GM19468 (cell line): ENCODE data around the gene UCN3.

Source experiments
- ATAC-seq: cut with Tn5 transposase; IDR thresholded peaks from one replicate; pipeline ENCODE4 v1.9.1; 2021; ENCODE audit warnings: mild to moderate bottlenecking, moderate library complexity, moderate number of reproducible peaks; ENCODE audit not compliant: unreplicated experiment; ENCODE audit errors: extremely low read depth

Gene UCN3, protein sequence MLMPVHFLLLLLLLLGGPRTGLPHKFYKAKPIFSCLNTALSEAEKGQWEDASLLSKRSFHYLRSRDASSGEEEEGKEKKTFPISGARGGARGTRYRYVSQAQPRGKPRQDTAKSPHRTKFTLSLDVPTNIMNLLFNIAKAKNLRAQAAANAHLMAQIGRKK

DNA sequence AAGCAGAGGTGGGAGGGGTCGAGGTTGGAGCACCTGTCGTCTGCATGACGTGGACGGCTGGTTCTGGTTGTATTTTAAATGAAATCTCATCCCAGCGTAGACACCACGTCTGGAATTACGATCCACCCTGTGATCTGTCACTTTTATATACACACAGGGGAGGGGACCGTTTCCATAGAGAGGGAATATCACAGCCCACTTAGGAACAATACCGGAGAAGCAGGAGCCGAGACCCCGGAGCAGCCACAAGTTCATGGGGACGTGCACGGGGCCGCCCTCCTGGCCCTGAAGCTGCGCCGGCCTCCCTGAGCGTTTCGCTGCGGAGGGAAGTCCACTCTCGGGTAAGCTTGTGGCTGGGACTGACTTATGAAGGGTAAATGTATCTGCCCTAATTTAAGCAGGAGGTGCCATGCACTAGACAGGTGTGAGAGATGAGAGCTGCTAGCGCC, at the start of gene UCN3:
UCN3 (plus strand) TSS at position 77 of the 449 bp plus-strand sequence. CDS start 8,755 bp downstream, outside the sequence.
- ATAC-seq, result no peak

- ATAC-seq, result no peak
Measured at GRCh38 chr10:5317547-5318107, 47.1 kb upstream of the UCN3 start.

GRCh38 chr10:5318148-5318547, 46.6 kb upstream of the UCN3 start:
- no peak for ATAC-seq

DNA sequence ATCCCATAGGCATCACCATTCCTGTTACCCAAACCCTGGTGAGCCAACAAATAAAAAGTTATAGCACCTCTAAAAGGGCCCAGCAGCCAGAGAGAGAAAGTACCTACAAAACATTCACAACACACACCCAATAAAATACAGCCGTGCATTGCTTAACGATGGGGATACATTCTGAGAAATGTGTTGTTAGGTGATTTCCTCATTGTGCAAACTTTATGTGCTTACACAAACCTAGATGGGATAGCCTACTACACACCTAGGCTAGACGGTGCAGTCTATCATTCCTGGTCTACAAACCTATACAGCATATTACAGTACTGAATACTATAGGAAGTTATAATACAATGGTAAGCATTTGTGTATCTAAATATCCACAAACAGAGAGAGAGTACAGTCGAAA, 44.9 kb upstream of the UCN3 start:
- ATAC-seq, result no peak

- ATAC-seq, result no peak
Measured at GRCh38 chr10:5321273-5321672, 43.5 kb upstream of the UCN3 start.

DNA sequence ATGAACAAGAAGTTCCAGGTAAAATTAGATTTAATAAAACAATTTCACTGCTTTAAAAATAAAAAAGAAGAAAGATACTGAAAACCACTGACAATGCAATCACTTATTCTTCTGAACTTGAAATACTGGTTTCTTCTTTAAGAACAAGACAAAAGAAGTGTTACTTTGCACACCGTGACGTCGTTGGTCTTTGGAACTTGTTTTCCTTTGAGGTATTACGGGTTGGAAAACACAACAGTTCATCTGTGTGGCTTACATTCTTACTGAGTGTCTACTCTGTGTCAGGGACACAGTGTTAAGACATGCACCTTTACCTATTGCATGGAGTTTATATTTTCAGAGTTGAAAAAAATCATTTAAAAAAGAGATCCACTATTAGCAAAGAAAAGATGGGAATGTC, 41.3 kb upstream of the UCN3 start:
- ATAC-seq, result no peak

DNA sequence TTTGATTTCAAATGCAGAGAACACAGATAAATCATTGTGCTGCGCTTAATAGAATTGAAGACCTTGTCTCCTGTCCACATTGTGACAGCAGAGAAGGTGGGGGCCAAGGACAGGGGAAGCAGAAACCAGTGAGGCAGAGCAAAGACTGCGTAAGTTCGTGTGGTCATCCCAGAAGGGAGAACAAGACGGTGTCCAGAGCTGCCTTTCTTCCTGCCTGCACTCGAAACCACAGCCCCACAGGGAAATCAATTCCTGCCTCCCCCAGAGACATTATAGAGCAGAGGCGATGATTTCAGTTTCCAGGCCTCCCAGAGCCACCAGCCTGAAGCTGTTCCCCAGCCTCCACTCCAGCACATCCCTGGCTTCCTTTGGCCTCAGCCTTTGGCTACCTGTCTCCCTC, 39.7 kb upstream of the UCN3 start:
- ATAC-seq, result no peak

GRCh38 chr10:5334196-5334880, 30.4 kb upstream of the UCN3 start:
- ATAC-seq, result no peak

DNA sequence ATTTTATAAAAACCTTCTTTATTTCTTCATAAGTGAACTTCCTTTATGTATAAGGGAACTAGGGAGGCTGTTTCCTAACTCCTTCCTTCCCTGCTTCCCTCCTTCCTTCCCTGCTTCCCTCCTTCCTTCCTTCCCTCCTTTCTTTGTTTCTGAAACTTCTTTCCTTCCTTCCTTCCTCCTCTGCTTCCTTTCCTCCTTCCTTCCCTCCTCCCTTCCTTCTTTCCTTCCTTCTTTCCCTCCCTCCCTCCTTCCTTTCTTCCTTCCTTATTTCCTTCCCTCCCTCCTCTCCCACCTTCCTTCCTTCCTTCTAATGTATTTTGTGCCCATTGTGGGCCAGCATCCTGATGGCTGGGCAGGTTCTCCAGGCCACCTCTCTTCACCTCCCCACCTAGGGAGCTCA, 26.8 kb upstream of the UCN3 start:
- no peak for ATAC-seq

GRCh38 chr10:5343092-5343491, 21.7 kb upstream of the UCN3 start:
- no peak for ATAC-seq

- ATAC-seq, result no peak
Measured at GRCh38 chr10:5343561-5343960, 21.2 kb upstream of the UCN3 start.

DNA sequence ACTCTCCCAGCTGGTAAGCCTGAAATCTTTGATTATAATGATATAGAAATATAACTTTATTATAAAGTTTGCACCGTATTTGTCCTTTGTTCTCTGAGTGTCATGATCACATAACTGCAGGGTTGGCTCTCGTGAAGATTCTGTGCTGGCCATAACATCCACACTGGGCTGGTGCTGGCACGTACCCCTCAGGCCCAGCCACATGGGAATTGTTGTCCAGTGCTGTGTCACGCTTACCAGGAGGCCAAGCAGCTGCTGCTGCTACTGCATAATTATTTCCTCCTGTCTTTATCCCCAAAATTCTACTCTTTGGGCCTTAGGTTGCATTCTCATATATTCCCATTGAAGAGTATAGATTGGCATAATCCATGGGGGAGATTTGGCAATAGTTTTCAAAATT, 20.8 kb upstream of the UCN3 start:
- no peak for ATAC-seq

GRCh38 chr10:5344746-5345145, 20.0 kb upstream of the UCN3 start:
- no peak for ATAC-seq

DNA sequence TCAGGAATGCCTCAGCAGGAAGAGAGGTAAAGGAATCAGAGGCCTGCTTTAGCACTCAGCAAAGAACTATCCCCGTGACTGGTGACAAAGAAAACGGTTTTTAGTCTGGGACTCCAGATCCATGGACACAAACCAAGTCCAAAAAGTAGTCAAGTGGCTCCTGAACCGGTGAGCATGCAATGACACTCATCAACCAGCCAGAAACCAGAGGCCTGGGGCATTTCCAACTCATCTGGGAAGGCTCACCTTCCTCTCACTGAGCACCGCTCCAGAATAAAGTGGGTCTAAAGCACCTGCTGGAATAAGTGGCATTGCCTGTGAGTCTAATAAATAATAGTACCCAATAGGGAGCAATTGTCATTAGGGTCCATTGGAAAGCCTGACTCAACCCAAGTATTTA, 17.9 kb upstream of the UCN3 start:
- no peak for ATAC-seq

GRCh38 chr10:5349362-5349761, 15.4 kb upstream of the UCN3 start:
- ATAC-seq, result no peak

DNA sequence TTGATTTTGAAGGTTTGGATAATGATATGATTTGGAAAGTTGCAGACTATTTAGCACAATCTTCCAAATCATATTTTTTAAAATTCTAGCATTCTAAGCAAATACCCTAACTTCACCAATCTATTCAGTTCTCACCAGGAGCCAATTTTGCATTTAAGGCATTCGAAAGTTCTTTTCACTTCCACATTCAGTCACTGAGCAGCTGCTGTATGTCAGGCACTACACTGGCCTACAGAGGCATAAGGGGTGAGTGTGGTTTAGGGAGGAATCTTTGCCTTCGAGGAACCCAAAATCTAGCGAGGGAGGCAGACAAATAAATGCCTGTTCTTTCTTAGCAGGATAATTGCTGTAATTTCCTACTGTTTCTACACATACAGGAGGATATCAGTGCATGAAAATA, 10.7 kb upstream of the UCN3 start:
- peak; percentile 86 for ATAC-seq

DNA sequence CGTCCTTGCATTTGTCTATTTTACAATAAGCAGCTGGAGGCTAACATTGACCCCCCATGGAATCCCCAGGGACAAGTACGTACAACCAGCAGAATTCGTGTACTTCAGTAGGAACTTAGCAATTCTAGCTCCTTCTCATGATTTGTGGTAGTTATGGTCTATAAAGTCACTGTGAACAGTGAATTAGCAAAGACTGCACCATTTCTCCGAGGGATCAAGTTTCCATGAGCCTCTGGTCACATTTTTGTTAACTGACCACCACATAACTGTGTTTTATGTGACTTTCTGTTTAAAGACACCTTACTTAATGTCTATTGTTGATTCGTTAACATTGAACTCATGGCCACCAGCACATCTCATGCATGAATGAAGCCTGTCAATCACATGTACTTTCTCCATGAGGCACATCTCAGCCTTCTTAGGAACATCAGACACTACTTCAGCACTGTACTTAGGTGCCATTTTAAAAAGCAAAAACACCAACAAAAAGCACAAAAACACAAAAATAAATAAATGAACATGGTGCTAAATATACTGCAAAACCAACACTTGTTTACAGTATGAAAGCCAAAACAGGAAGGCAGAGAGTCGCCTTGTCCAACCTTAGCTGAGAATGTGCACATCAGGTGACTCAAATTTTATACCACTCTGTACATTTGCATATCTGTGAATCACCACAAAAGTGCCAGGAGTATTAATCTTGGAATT, 9.0 kb upstream of the UCN3 start:
- no peak for ATAC-seq

DNA sequence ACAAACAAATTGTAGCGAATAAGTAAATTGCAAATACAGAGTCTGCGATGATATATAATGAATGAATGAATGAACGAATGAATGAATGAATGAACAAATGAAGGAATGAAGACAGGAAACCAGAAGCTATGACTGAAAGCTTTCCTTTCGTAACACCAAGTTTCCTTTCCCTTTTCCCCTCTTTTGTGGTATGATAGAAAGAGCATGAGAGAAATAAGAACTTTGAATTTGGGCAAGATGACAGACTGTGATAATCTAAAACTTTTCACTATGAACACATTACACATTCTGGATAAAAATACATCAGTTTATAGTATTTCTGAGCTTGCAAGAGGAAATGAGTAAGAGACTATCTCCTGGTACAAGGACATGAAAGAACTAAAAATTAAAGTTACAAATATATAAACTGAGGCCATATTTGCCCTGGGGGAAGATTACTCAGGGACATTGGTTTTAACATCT, 8.4 kb upstream of the UCN3 start:
- no peak for ATAC-seq

DNA sequence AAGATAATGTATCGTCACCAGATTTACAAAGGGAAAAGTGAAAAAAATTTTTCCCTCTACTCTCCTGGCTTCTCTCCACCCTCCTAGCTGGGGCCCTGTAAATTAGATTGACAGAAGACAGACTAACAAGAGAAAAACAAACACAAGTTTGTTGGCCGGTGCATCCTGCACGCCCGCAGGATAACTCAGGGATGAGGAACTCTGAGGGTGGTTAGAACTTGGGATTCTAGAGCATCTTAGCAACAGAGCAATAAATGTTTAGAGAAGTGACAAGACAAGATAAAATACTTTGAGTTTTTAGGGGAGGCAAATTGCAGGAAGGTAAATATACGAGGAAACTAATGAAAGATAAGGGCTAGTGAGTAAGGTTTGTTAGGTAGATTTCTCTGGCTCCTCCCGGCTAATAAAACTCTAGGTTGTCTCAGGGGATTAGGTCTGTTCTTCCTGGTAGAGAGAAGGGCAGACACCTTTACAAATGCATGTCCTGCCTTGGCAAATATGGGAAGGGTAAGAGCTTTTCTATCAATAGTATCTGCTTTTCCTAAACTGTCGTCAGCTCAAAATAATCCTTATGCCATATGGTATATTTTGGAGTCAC, 4.3 kb upstream of the UCN3 start:
- ATAC-seq, result no peak

GRCh38 chr10:5361966-5362365, 2.8 kb upstream of the UCN3 start:
- ATAC-seq, result no peak

- no peak for ATAC-seq
Measured at GRCh38 chr10:5362873-5363272, 1.9 kb upstream of the UCN3 start.
